ENCODE results near the gene EFCC1. TPM values are rescaled to one million over a fixed set of nuclear protein-coding genes. Genes with fewer than 3 reads are reported as not detected.
A peak's percentile ranks its signal among the peaks of the same experiment; 100 is the strongest.

The EFCC1 gene
- total RNA-seq, 2 experiments from 2014 or later, result 0.16 to 0.38 TPM

DNA sequence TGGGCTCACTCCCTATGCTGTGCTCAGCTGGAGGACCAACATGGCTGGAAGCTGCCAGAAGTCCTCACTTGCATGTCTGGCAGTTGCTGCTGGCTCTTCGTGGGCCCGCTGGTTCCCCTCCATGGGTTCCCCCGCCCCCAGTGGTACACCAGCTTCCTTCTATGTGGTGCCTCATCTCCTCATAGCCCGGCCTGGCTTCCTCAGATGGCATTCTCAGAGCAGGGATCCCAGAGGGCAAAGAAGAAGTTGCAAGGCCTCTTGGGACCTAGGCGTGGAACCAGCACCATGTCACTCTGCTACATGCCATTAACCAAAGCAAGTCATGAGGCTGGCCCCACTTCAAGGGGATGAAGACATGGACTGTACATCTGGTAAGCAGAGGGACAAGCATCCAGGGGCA lies 4.4 kb upstream of the EFCC1 start:
- ChIA-PET POLR2A (interaction anchor here (0.6 to 1.9 kb wide), 3 partner anchors 8 to 319 kb away, joined by 3 to 8 read pairs (median 3); a partner anchor contains a TSS), CTCF (interaction anchor here (3.8 to 9.2 kb wide), 2 partner anchors 25 to 56 kb away, joined by 15 to 73 read pairs; no protein-coding TSS in a partner anchor)
- Mint-ChIP-seq H3K9me3 (no peaks in the 10 kb centered on the region), H3K36me3 (ENCODE audit: low read depth) (no peaks in the 10 kb centered on the region), H3K27ac (no peak overlapping the region), H3K4me1 (ENCODE audit: low read depth) (peaks cover 37% of the 10 kb centered on the region), H3K27me3 (peaks cover 5% of the 10 kb centered on the region), H3K4me3 (no peak overlapping the region)
- TF ChIP-seq, protein P1, sequence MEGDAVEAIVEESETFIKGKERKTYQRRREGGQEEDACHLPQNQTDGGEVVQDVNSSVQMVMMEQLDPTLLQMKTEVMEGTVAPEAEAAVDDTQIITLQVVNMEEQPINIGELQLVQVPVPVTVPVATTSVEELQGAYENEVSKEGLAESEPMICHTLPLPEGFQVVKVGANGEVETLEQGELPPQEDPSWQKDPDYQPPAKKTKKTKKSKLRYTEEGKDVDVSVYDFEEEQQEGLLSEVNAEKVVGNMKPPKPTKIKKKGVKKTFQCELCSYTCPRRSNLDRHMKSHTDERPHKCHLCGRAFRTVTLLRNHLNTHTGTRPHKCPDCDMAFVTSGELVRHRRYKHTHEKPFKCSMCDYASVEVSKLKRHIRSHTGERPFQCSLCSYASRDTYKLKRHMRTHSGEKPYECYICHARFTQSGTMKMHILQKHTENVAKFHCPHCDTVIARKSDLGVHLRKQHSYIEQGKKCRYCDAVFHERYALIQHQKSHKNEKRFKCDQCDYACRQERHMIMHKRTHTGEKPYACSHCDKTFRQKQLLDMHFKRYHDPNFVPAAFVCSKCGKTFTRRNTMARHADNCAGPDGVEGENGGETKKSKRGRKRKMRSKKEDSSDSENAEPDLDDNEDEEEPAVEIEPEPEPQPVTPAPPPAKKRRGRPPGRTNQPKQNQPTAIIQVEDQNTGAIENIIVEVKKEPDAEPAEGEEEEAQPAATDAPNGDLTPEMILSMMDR (IDR thresholded peaks at IDR 0.05), result no peak
- intact Hi-C loops (cut with micrococcal nuclease), result no loop called here
- no peak for ATAC-seq
- no peak for DNase-seq

DNA sequence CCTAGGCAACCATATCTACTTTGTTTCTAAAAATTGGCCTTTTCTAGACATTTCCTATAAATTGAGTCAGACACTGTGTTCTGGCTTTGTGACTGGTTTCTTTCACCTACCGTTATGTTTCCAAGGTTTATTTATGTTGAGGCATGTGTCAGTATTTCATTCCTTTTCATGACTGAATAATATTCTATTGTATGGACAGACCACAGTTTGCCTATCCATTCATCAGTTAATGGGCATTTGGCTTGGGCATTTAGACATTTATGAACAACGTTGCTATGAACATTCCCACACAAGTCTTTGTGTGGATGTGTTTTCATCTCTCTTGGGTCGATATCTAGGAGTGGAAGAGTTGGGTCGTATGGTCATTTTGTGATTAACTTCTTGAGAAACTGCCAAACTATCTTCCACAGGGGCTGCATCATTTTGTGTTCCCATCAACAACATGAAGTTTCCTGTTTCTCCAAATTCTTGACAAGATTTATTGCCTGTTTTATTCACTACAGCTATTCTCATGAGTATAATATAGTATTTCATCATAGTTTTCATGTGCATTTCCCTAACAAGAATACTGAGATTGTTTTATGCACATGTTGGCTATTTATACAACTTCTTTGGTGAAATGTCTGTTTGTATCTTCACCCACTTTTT lies 3.5 kb upstream of the EFCC1 start:
- Mint-ChIP-seq H3K27ac (no peak overlapping the region), H3K27me3 (peaks cover 11% of the 10 kb centered on the region), H3K4me3 (no peak overlapping the region), H3K4me1 (ENCODE audit: low read depth) (peaks cover 42% of the 10 kb centered on the region), H3K36me3 (ENCODE audit: low read depth) (no peaks in the 10 kb centered on the region), H3K9me3 (no peaks in the 10 kb centered on the region)
- DNase-seq (no peak), ATAC-seq (no peak)
- intact Hi-C loops (cut with micrococcal nuclease), result no loop called here
- ChIA-PET POLR2A (interaction anchor here (1.2 to 1.7 kb wide), 2 partner anchors 17 to 30 kb away, joined by 3 to 9 read pairs; no protein-coding TSS in a partner anchor), CTCF (interaction anchor here (9.2 kb wide), 1 partner anchor 26 kb away, joined by 73 read pairs; no protein-coding TSS in a partner anchor)
- TF ChIP-seq, protein P1 (IDR thresholded peaks at IDR 0.05), result no peak

DNA sequence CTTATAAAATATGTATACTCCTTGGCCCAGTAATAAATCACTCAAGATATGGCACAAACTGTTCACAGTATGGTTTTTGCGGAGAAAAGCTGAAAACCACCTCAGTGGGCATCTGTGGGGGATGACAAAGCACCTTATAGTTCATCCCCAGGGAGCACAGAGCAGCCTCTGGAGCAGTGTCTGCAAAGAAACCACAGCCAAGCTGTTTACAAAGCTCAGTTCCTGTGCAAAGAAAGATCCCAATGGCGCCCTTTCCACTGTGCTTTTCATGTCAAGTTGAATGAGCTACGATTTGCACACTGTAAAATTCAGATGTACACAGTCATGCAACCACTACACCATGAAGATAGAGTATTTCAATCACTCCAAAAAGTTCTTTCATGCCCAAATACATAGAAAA lies 2.5 kb upstream of the EFCC1 start:
- ATAC-seq (no peak), DNase-seq (no peak)
- ChIA-PET CTCF (interaction anchor here (0.6 to 9.2 kb wide), 6 partner anchors 9 to 118 kb away, joined by 3 to 73 read pairs (median 4); no protein-coding TSS in a partner anchor), POLR2A (interaction anchor here (0.5 to 1.7 kb wide), 6 partner anchors 10 to 317 kb away, joined by 3 to 9 read pairs (median 4); a partner anchor contains a TSS)
- H3K4me3 Mint-ChIP-seq, result no peak overlapping the region
- H3K27me3 Mint-ChIP-seq, result peaks cover 20% of the 10 kb centered on the region
- intact Hi-C loops (cut with micrococcal nuclease), result no loop called here
- H3K4me1 Mint-ChIP-seq (ENCODE audit: low read depth), result peaks cover 46% of the 10 kb centered on the region
- H3K9me3 Mint-ChIP-seq, result no peaks in the 10 kb centered on the region
- H3K36me3 Mint-ChIP-seq (ENCODE audit: low read depth), result no peaks in the 10 kb centered on the region
- TF ChIP-seq, protein P1 (IDR thresholded peaks at IDR 0.05), result no peak
- no peak overlapping the region for H3K27ac Mint-ChIP-seq

DNA sequence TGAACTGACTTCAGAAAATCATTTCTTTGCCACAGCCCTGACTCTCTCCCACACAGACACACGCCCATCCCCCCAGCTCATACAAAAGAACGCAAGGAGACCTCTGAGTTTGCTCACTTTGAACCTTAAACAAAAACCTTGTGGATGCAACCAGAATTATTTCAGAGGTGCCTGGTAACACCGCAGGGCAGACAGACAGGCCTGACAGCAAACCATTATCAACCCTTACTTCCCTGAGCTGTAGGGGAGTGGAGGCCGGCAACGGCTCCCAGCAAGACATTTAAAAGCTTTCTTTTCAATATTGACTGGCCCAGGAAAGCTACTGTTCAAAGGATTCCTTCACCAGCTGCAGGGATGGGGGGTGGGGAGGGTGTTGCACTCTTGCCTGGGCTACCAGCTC lies 2.0 kb upstream of the EFCC1 start:
- Mint-ChIP-seq H3K4me3 (no peak overlapping the region), H3K9me3 (no peaks in the 10 kb centered on the region), H3K36me3 (ENCODE audit: low read depth) (no peaks in the 10 kb centered on the region), H3K4me1 (ENCODE audit: low read depth) (peaks cover 45% of the 10 kb centered on the region), H3K27ac (no peak overlapping the region), H3K27me3 (peaks cover 20% of the 10 kb centered on the region)
- intact Hi-C loops (cut with micrococcal nuclease), result no loop called here
- POLR2A ChIA-PET, result interaction anchor here (0.8 to 1.7 kb wide), 5 partner anchors 9 to 317 kb away, joined by 3 to 9 read pairs (median 4); a partner anchor contains a TSS
- no peak for ATAC-seq
- CTCF ChIA-PET, result interaction anchor here (0.9 to 9.2 kb wide), 6 partner anchors 12 to 54 kb away, joined by 3 to 73 read pairs (median 4); no protein-coding TSS in a partner anchor
- TF ChIP-seq, protein P1 (IDR thresholded peaks at IDR 0.05), result no peak
- no peak for DNase-seq

DNA sequence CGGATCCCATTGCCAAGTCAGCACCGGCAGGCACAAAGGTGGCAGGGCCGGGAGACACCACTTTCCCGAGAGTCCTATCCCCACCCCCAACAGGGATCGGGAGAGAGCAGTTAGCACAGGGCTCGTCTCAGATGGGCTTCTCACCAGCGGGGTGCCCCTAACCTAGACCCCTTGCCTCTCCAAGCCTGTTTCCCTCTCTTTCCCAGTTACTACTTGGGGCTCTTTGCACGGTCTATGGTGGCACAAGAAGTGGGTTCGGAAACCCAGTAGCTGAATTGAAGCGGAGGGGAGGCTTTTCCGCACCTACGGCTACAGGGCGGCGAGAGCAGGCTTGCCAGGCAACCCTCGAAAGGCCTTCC lies 383 bp upstream of the EFCC1 start:
- H3K4me1 Mint-ChIP-seq (ENCODE audit: low read depth), result peaks cover 39% of the 10 kb centered on the region
- ChIA-PET CTCF (interaction anchor here (1.5 to 1.6 kb wide), 2 partner anchors 11 to 15 kb away, joined by 3 to 6 read pairs; no protein-coding TSS in a partner anchor), POLR2A (interaction anchor here (0.8 to 1.3 kb wide), 2 partner anchors 15 to 25 kb away, joined by 3 read pairs; no protein-coding TSS in a partner anchor)
- peak overlapping the region; percentile 71 for H3K4me3 Mint-ChIP-seq
- ATAC-seq (no peak), DNase-seq (no peak)
- no peak overlapping the region for H3K27ac Mint-ChIP-seq
- no peaks in the 10 kb centered on the region for H3K36me3 Mint-ChIP-seq (ENCODE audit: low read depth)
- intact Hi-C loops (cut with micrococcal nuclease), result no loop called here
- TF ChIP-seq, protein P1 (IDR thresholded peaks at IDR 0.05), result no peak
- H3K9me3 Mint-ChIP-seq, result no peaks in the 10 kb centered on the region
- peaks cover 20% of the 10 kb centered on the region for H3K27me3 Mint-ChIP-seq

All from activated CD8-positive, alpha-beta T cell treated with anti-CD3 and anti-CD28 coated beads for 36 hours (primary cell).